HG03045 (cell line): ENCODE measurements around the gene CELF5.
"Not testable (repeated sequence)": the region's sequence is repeated elsewhere in the genome, so short reads cannot be mapped to it uniquely, and the experiment has no call there.

Source experiments
- ATAC-seq: cut with Tn5 transposase; IDR thresholded peaks from one replicate; pipeline ENCODE4 v1.9.1; 2021; ENCODE audit warnings: mild to moderate bottlenecking, moderate library complexity; ENCODE audit not compliant: unreplicated experiment

The CELF5 gene

GRCh38 chr19:3289971-3290569 lies 65.6 kb downstream of the CELF5 start:
- ATAC-seq: no peak

- ATAC-seq: not testable (repeated sequence)
Observed at GRCh38 chr19:3290858-3291257, 66.4 kb downstream of the CELF5 start.

GRCh38 chr19:3291644-3292043 lies 67.2 kb downstream of the CELF5 start:
- no peak for ATAC-seq

GRCh38 chr19:3292958-3293529 lies 68.6 kb downstream of the CELF5 start:
- no peak for ATAC-seq

GRCh38 chr19:3293560-3293959 lies 69.1 kb downstream of the CELF5 start:
- no peak for ATAC-seq

GRCh38 chr19:3294080-3294850 lies 69.8 kb downstream of the CELF5 start:
- no peak for ATAC-seq

- no peak for ATAC-seq
Observed at GRCh38 chr19:3295581-3295980, 71.1 kb downstream of the CELF5 start.

- ATAC-seq: no peak
Observed at GRCh38 chr19:3296034-3296433, 71.6 kb downstream of the CELF5 start.

- no peak for ATAC-seq
Observed at GRCh38 chr19:3296446-3296845, 72.0 kb downstream of the CELF5 start.

GRCh38 chr19:3298853-3299449 lies 74.5 kb downstream of the CELF5 start:
- no peak for ATAC-seq

GRCh38 chr19:3300566-3300965 lies 76.1 kb downstream of the CELF5 start:
- not testable (repeated sequence) for ATAC-seq

- no peak for ATAC-seq
Observed at GRCh38 chr19:3302755-3303154, 78.3 kb downstream of the CELF5 start.

- no peak for ATAC-seq
Observed at GRCh38 chr19:3304871-3305423, 80.5 kb downstream of the CELF5 start.

GRCh38 chr19:3309724-3310123 lies 85.3 kb downstream of the CELF5 start:
- ATAC-seq: no peak

- no peak for ATAC-seq
Observed at GRCh38 chr19:3310280-3310679, 85.8 kb downstream of the CELF5 start.

GRCh38 chr19:3310711-3311110 lies 86.2 kb downstream of the CELF5 start:
- no peak for ATAC-seq

GRCh38 chr19:3313199-3313575 lies 88.7 kb downstream of the CELF5 start:
- ATAC-seq: no peak

GRCh38 chr19:3314962-3315675 lies 90.7 kb downstream of the CELF5 start:
- no peak for ATAC-seq

GRCh38 chr19:3315676-3315973 lies 91.2 kb downstream of the CELF5 start:
- no peak for ATAC-seq

- ATAC-seq: no peak
Observed at GRCh38 chr19:3316132-3316648, 91.7 kb downstream of the CELF5 start.

- no peak for ATAC-seq
Observed at GRCh38 chr19:3316659-3317207, 92.3 kb downstream of the CELF5 start.
